NCI-H146 treated with DMSO at 0.1 percent for 48 hours (cell line): Measurements from ENCODE around the gene CNFN.

ENCODE experiments used
- DNase-seq: peaks from one replicate; lab custom pipeline; 2025; ENCODE audit not compliant: unreplicated experiment; lab: John Stamatoyannopoulos, UW

Gene CNFN

DNA sequence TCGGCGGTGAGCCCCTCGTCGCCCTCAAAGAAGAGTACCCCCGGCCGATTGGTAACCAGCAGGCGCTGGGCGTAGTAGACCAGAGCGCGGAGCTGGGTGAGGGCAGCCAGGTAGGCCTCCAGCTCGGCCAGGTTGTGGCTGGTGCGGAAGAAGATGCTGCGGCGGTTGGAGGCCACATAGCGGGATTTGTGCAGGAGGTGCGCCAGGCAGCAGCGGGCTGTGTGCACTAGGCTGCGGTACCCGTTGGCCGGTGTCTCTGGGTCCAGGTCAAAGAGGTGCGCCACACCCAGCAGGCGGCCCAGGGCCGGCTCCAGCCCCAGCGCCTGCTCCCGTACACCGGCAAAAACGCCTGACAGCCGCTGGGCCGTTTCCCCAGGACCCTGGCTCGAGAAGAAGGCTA is 20.3 kb upstream of the CNFN start:
- DNase-seq, result no peak

DNA sequence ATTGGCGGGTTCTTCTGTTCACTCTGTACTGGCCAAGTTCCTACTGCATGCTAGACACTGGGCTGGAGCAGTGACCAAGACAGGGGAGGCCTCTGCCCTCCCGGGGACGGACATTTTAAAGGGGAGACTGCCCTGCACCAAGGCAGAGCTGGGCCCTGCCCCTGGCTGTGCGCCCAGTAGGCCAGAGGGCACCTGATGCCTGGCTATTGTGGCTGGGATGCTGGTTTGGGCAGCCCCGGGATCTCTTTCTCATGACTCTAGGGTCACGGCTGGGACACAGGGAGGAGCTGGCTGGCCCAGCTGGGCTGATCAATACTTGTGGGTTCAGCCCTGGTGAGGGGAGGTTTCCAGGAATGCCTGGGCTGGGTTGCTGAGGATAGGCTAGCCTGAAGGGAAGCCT is 19.4 kb upstream of the CNFN start:
- no peak for DNase-seq

DNA sequence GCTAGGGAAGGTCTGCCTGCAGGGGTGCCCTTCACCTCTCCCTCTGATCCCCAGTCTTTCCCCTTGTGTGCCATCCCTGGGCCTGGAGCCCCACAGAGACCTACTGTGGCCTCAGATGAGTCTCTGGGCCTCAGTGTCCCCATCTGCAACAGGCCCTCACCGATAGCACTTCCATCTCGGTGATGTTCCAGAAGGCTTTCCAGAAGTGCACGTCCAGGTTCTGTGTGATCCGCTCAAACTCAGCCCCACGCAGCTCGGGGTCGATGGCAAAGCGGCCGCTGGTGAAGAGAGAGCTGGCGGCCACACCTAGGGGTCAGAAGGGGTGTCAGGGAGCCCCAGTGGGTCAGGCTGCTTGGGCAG is 17.7 kb upstream of the CNFN start:
- DNase-seq, result no peak

DNA sequence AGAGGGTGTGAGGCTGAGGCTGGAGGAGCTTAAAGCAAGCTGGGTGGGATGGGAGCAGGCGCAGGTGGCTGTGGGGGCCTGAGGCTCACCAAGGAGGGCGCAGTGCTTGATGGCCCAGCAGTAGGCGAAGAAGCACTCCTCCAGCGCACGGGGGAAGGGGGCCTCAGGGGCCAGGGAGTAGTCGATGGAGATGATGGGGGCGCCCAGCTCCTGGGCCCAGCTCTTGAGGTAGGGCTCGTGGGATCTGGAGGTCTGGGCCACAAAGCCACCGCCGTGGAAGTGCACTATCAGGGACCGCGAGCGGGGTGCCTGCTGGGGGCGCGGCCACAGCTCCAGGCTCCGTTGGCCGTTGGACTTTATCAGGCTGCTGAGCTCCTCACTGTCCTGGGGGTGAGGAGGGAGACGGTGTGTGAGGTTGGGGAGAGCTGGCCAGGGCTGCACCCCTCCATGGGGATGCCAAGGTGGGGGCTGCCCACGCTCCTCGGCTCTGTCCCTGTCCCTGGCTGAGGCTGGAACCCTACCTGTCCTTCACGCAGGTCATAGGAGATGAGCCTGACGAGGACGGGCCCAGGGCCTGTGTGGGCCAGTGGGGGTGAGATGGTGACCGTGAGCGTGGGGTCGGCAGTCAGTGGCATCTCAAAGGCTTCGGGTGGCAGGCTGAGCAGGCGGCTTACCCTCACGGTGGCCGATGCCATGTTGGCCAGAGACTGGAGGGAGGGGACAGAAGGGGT is 17.2 kb upstream of the CNFN start:
- no peak for DNase-seq

DNA sequence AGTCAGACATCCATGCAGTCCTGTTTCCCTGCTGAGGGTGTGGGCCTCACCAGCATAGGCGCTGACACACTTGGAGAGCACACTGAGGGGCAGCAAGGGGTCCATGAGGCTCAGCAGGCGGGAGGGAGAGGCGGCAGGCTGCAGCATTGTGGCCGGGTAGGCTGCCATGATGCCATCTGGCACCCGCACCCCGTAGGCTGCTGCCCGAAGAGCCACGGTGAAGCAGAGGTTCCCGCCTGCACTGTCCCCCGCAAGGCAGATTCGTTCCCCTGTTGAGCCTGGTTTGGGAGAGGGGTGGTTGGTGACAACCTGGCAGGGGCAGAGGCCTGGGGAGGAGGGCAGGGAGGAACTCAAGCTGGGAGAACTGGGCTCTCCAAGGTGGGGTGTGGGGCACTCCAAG is 16.0 kb upstream of the CNFN start:
- no peak for DNase-seq

DNA sequence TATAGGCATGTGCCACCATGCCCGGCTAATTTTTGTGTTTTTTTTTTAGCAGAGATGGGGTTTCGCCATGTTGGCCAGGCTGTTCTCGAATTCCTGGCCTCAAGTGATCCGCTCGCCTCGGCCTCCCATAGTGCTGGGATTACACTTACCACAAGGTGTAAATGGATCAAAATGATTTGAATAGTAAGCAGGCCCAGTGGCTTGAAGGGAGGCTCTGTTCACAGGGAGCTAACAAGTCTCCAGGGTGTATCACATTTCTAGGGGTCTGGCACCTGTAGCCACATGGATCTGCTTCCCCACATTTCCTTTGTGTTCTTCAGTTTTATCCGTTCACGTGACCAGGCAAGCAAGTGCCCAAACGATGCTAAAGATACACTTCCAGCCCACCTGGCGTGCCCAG is 13.5 kb upstream of the CNFN start:
- no peak for DNase-seq

DNA sequence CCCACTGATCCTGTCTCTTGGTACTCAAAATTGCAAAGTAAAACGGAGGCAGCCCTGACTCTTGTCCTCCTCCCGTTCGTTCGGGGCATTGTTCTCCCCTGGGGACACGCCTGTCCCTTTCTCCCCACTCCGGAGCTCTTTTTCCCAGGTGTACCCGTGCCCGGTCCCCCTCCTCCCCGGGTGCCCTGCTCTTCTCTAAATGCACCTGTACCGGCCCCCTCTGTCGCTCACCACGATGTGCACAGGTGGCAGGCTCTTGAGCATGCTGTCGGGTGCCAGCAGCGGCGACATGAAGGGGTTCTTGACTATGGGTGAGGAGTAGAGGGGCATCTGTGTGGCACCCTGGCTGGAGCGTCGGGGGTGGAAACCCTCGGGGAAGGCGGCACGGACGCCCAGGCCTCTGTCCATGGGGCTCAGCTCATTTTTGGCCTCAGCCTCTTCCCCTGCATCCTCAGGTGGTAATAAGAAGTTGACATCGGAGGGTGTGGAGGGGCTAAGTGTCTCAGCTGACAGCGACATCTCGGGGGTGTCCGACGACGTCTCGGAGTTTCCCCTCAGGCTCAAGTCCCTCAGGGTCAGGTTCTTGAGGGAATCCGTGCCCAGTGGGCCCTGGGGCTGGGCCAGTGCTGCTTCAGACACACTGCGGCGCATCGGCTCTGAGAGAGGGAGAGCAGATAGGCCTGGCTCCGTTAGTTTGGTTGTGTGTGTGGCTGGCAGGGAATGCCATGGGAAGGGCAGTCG is 12.4 kb upstream of the CNFN start:
- no peak for DNase-seq

DNA sequence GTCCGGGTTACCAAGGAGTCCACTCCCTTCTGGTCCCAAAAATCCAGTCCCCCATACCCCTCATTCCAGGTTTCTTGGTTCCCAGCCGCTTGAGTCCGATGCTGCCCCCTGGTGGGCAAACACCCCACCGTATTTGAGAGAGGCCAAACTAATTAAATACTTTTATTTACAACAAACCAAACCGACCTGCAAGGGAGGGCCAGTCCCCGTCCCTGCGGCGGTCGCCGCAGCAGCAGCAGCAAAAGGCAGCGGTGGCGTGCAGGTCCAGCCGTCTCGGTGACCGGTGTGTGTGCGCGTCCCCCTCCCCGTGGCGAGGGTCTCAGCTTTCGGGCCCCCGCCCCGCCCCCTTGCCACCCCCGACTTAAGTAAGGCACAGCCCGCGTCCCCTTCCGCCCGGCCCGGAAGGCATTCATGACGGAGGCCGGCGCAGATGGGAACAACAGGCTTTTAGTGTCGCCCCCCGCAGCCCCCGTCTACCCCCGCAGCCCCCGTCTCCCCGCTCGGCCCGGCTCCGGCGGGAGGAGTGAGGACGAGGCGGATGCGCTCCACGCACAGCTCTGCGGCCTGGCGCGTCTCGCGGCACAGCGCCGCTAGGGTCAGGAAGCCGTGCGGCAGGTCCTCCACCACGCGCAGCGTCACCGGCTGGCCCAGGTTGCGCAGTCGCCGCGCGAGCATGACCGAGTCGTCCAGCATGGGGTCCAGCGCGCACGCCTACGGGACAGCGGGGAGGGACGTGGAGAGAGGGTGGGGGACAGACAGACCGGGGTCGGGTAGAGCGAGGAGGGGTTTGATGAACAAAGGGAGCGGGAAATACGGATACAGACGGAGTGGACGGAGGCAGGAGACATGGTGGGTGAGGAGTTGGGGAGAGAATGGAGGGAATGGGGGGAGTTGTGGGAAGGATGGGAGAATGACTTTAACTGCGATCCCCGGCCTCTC is 11.5 kb upstream of the CNFN start:
- peak; percentile 54 for DNase-seq

DNA sequence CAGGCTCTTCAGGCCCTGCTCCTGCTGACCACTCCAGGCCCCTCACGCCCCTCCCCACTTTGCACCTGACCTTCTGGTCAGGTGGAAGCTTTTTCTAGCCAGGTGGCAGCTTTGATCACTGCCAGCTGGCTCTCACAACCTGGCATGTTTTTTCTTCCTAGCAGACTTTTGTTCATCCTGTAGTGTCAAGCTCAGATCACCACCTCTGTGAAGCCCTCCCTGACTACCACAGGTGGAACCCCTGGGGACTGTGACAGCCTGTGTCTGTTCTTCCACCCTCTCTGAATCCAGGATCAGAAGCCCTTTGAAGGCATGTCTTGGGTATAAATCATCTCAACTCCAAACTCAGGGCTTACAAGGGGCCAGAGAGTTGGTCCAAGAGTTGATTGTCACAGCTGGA is 10.3 kb upstream of the CNFN start:
- DNase-seq, result no peak

DNA sequence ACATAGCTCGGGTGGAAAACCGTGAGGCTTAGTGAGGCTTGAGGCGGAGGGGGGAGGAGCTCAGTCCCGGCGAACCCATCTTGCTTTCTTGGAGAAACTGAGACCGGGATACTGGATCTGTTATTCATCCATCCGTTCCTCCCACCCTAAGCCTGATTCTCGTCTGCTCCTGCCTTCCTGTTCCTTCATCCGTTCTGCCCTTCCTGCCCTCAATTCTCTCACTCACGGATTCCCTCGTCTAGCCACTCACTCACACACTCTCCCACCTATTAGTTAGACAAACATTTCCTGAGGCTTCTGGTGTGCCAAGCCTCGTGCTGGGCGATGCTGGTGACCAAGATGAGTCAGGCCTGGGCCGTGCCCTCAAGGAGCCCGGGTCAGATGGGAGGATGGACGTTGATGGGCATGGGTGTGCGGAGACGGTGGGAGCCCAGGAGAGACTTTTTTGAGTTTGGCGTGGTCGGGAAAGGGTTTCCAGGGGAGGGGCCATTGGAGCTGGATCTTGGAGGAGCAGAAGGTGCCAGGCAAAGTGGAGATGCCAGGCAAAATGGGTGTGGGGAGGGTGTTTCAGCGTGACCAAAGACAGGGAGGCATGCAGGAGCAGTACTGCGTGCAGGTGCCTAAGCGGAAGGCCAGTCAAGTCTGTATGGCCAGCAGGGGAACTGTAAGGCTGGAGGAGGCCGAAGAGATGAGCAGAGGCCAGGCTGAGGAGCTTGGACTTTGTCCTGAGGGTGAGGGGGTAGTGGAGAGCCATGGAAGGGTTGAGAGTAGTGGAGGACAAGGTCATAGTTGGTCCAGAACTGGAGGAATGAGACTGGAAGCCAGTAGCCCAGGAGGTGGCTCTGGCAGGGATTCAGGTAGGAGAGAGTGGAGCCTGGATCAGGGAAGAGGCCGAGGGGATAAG is 7.4 kb upstream of the CNFN start:
- peak; percentile 75 for DNase-seq

DNA sequence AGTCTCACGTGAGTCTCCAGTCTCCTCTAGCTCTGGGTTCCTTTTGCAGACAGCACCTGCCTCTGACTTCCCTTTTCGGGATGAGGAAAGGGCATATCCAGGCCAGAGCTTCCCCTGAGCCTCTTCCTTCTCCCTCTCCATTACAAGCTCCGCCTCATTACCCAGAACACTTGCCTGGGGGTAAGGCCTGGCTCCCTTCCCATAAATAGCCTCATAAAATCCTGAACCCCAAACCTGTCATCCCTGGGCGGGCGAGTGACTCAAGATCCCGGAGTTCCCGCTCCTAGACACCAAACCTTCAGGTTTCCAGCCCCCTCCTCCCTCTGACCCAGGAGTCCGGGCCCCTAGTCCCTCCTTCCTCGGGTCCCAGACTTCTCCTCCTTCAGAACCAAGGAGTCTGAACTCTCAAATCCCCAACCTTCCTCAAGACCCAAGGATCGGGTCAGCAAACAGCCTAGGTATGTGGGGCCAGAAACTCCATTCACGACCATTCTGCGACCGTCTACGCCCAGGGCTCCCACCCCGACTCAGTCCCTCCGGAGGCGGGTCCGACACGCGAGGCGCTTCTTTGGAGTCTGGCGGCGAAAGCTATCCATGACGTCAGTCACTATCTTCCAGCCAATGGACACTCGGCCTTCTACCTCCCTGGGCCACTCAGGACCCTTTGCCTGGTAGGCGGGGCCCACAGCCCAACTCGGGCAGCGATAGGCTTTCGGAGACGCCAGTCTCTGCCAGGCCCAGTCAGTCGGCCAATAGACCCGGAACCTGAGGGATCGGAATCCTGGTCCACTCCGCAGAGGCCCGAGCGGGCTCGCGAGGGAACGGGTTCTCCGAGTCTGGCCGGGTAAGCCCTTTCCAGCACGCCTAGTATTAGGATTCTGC is 6.5 kb upstream of the CNFN start:
- DNase-seq, result peak; percentile 97

DNA sequence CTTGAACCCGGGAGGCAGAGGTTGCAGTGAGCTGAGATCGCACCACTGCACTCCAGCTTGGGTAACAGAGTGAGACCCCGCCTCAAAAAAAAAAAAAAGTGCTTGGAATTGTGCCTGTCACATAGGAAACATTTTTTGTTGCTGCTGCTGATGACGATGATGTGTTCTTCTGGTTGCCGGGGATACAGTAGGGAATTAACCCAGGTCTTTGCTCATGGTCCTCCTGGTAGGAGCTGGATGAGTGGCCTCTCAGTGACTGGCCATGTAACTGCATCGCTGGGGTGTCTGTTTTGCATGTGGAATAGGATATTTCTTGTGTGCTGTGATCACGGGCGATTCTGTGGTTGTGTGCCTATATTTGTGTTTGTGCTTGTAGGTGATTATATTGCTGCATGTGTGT is 4.7 kb upstream of the CNFN start:
- no peak for DNase-seq

DNA sequence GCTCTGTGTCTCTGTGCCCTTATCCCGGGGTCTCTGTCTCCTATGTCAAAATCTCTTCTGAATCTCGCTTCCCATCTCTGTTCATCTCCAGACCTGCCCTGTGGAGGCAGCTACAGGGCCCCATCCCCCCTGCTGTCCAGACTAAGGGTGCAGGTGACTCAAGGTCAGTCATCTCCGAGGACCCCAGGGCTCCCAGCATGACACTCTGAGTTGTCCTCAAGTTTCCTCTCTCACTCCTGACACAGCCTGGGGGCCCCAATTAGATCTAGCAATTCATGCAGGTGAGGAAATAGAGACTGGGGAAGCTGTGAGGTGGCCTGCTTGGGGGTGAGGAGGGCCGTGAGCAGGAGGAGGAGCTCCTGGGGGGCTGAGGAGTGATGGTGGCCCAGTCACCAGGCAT is 2.1 kb upstream of the CNFN start:
- no peak for DNase-seq

DNA sequence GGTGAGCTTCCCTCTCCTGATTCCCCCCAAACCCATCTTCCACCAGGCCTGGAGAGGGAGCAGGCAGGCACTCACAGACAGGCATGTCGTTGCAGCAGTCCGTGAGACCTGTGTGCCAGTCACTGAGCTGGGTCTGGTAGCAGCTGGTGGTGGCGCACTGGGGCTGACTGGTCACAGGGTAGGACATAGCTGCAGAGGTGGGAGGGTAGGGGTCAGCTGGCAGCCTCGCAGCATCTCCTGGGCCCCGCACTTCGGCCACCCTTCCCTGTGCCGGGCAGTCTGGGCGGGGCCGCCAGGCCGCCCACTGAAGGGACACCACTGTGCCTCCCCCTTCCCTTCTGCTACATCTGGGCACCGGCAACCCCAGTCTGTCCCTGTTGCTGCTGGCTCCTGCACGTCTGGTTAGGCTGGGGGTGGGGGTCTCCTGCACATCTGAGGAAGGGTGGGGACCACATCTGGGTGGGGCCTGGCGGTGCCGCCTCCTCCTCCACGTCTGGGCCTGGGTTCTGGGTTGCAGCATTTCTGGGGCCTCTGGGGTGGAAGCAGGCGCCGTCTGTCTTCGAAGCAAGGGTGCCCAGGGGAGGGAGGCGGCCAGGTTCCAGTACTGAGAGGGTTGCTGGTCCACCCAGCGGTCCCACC is 1.1 kb downstream of the CNFN start:
- no peak for DNase-seq

DNA sequence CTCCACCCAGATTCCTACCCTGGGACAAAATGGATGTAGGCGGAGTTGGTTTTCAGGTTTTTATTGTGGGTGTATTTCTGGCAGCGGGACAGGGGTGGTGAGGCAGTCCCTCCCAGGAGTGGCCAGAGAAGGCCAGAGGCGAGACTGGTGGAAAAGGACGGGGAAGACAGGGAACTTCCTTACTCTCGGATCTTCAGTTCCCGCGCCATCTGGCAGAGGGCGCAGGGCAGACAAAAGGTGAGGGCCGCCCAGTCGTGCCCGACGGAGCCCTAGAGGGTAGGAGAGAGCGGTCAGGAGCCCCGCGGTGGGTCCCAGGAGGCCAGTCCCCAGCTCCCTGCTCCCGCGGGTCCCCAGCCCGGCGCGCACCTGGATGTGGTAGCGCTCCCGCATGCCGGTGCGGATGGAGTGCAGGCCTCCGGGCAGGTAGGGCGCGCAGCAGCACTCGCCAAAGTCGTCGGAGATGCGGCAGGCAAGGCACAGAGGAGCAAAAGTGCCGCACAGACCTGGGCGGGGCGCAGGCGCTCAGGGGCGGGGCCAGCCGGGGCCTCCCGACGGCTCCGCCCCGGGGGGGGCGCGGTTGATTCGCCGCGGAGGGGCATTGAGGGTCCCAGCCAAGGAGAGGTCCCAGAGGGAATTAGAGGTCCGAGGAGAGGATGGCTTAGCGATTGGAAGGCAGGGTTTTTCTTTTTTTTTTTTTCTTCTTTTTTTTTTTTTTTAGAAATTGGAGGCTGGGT is 3.0 kb downstream of the CNFN start:
- DNase-seq, result peak; percentile 87

DNA sequence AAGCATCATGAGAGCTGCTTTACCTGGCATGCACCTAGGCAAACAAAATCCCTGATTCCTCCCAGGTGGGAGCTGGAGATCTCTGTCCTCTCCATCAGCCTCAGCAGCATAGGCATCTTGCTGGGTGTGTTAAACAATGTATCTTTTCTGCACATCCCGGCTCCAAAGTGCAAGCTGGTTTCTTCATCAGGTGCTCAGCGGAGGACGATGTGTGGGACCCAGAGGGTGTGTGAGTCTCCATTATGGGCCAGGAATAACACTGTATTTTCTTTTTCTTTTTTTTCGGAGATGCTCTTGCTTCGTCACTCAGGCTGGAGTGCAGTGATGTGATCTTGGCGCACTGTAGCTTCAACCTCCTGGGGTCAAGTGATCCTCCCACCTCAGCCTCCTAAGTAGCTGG is 9.9 kb downstream of the CNFN start:
- no peak for DNase-seq

DNA sequence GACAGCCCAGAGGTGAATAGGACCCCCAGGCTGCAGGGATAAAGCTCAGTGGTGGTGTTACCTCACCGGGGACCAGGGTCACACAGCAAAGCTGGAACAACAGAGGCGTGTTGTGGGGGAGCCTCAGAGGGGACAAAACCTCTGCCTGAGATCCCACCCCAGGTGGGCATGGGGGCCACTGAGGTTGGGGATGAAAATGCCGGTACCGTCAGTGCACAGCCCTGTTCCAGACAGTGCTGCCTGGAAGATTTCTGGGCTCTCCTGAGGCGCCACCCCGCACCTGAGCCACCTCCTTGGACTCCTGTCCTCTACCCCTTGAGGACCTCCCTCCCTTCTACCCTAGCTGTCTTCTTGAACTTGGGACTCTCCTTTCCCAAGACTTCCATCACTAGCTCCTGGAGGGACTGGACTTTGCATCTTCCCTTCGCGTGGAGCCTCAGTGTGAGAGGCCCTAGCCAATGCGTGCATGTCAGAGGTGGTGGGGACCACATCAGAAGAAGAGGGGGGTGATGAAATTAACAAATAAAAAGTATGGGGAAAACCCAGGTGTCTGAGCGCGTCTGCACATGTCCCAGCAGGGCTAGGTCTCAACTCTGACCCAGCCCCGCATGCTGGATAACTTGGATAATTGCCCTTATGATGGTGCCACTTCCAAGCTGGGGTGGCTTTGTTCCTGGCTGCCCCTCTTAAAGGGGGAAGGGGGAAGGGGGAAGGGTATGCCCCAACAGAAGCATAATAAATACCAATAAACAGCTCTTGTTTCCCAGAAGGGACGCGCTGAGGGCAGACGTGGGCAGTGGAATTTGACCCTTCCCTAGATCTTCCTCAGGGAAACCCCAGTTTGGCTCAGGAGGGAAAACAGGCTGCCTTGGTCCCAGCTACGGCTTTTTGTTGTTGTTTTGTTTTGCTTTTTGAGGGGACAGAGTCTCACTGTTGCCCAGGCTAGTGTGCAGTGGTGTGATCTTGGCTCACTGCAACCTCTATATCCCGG is 11.6 kb downstream of the CNFN start:
- DNase-seq, result no peak
